Neural cell (in vitro differentiated cells): ENCODE data around the gene OAF. TPM values are rescaled to one million over a fixed set of nuclear protein-coding genes. Genes with fewer than 3 reads are reported as not detected.

Experiments used
- H2AFZ ChIP-seq: fragments of 200-600, 300-800 bp; sonication (generic), shearing (Covaris generic); 2 replicates; pipeline ENCODE4 v1.6.0; 2014; ENCODE audit warnings: low read depth, mild to moderate bottlenecking, antibody characterized with exemption, low read length, moderate library complexity
- H3F3A ChIP-seq: fragments of 200-600 bp; shearing (Covaris generic); 2 replicates; pipeline ENCODE4 v1.6.1; 2016; ENCODE audit warnings: mild to moderate bottlenecking, moderate library complexity, mixed read lengths, antibody characterized with exemption, low read length; ENCODE audit not compliant: insufficient read depth, poor library complexity, severe bottlenecking
- H3K27ac ChIP-seq: fragments of 200-600, 300-800 bp; sonication (generic), shearing (Covaris generic); 2 replicates; pipeline ENCODE4 v1.5.1; 2014; ENCODE audit warnings: mild to moderate bottlenecking, low read length, moderate library complexity
- H3K27me3 ChIP-seq: fragments of 300-800, 200-600 bp; sonication (generic), shearing (Covaris generic); 2 replicates; pipeline ENCODE4 v1.6.0; 2014; ENCODE audit warnings: mild to moderate bottlenecking, low read depth, low read length, moderate library complexity; ENCODE audit not compliant: insufficient read depth
- H3K36me3 ChIP-seq: fragments of 300-800, 200-600 bp; sonication (generic), shearing (Covaris generic); 2 replicates; pipeline ENCODE4 v1.5.1; 2014; ENCODE audit warnings: mild to moderate bottlenecking, antibody characterized with exemption, low read length, moderate library complexity; ENCODE audit not compliant: insufficient read depth
- H3K4me2 ChIP-seq: fragments of 300-800, 200-600 bp; sonication (generic), shearing (Covaris generic); 2 replicates; pipeline ENCODE4 v1.6.0; 2014; ENCODE audit warnings: mild to moderate bottlenecking, low read length
- H3K4me3 ChIP-seq: fragments of 300-800, 200-600 bp; sonication (generic), shearing (Covaris generic); 2 replicates; pipeline ENCODE4 v1.5.1; 2014; ENCODE audit warnings: mild to moderate bottlenecking, low read length, moderate library complexity
- H3K79me2 ChIP-seq: fragments of 200-600 bp; shearing (Covaris generic); replicated peaks from 2 replicates; pipeline ENCODE4 v1.6.0; 2014; ENCODE audit warnings: mild to moderate bottlenecking, low read length, moderate library complexity; ENCODE audit not compliant: insufficient read depth
- H3K9ac ChIP-seq: fragments of 300-800, 200-600 bp; sonication (generic), shearing (Covaris generic); 2 replicates; pipeline ENCODE4 v1.6.1; 2016; ENCODE audit warnings: mild to moderate bottlenecking, low read length, mixed read lengths
- H3K9me2 ChIP-seq: fragments of 200-600 bp; shearing (Covaris generic); 2 replicates; pipeline ENCODE4 v1.6.1; 2016; ENCODE audit warnings: mild to moderate bottlenecking, low read length, mixed read lengths; ENCODE audit not compliant: insufficient read depth
- H3K9me3 ChIP-seq: fragments of 200-600, 300-800 bp; sonication (generic), shearing (Covaris generic); 2 replicates; pipeline ENCODE4 v1.6.1; 2016; ENCODE audit warnings: mild to moderate bottlenecking, mixed run types, low read length, moderate library complexity, mixed read lengths
- H4K20me1 ChIP-seq: fragments of 200-600 bp; shearing (Covaris generic); 2 replicates; pipeline ENCODE4 v1.6.1; 2016; ENCODE audit warnings: mild to moderate bottlenecking, mixed run types; ENCODE audit not compliant: insufficient read depth
- EP300 ChIP-seq: fragments of 450-650 bp; conservative IDR thresholded peaks from 2 replicates; pipeline ENCODE4 v1.6.1; 2014; ENCODE audit warnings: antibody characterized with exemption, mild to moderate bottlenecking, moderate library complexity; ENCODE audit not compliant: poor library complexity, severe bottlenecking
- EZH2 ChIP-seq: fragments of 200-600, 300-800 bp; shearing (Covaris generic), sonication (generic); IDR thresholded peaks from 2 replicates; pipeline ENCODE4 v1.6.1; 2014; ENCODE audit warnings: antibody characterized with exemption, low read length, borderline replicate concordance, mild to moderate bottlenecking; ENCODE audit not compliant: insufficient read depth, poor library complexity, severe bottlenecking
- MXI1 ChIP-seq: fragments of 450-650 bp; conservative IDR thresholded peaks from 2 replicates; pipeline ENCODE4 v1.6.1; 2014; ENCODE audit warnings: antibody characterized with exemption, mild to moderate bottlenecking; ENCODE audit not compliant: poor library complexity, severe bottlenecking
- POLR2AphosphoS5 ChIP-seq: IDR thresholded peaks from 2 replicates; pipeline ENCODE4 v1.6.1; 2012
- RAD21 ChIP-seq: fragments of 450-650 bp; conservative IDR thresholded peaks from 2 replicates; pipeline ENCODE4 v1.6.1; 2014; ENCODE audit warnings: antibody characterized with exemption, mild to moderate bottlenecking, moderate library complexity
- SMC3 ChIP-seq: fragments of 450-650 bp; conservative IDR thresholded peaks from 2 replicates; pipeline ENCODE4 v1.6.1; 2014; ENCODE audit warnings: antibody characterized with exemption, mild to moderate bottlenecking, moderate library complexity; ENCODE audit not compliant: poor library complexity
- TAF1 ChIP-seq: IDR thresholded peaks from 2 replicates; pipeline ENCODE4 v1.6.1; 2012; ENCODE audit warnings: low read depth
- polyA plus RNA-seq: library from polyadenylated mRNA; depleted of rRNA; stranded (reverse); fragments of >200 nt; gene quantifications from 2 replicates; pipeline ENCODE4 v1.2.3, GENCODE V29; 2014
- TF ChIP-seq, protein P1 (sequence below): IDR thresholded peaks from 2 replicates; pipeline ENCODE4 v1.6.1; 2012; ENCODE audit warnings: borderline replicate concordance
- TF ChIP-seq, protein P2 (sequence below): fragments of 450-650 bp; IDR thresholded peaks from 2 replicates; pipeline ENCODE4 v1.5.1; 2014; ENCODE audit warnings: antibody characterized with exemption, mild to moderate bottlenecking, moderate library complexity; ENCODE audit not compliant: poor library complexity, severe bottlenecking

Gene OAF
- polyA plus RNA-seq, 1 donor from 2014 or later = 0.97 TPM

DNA sequence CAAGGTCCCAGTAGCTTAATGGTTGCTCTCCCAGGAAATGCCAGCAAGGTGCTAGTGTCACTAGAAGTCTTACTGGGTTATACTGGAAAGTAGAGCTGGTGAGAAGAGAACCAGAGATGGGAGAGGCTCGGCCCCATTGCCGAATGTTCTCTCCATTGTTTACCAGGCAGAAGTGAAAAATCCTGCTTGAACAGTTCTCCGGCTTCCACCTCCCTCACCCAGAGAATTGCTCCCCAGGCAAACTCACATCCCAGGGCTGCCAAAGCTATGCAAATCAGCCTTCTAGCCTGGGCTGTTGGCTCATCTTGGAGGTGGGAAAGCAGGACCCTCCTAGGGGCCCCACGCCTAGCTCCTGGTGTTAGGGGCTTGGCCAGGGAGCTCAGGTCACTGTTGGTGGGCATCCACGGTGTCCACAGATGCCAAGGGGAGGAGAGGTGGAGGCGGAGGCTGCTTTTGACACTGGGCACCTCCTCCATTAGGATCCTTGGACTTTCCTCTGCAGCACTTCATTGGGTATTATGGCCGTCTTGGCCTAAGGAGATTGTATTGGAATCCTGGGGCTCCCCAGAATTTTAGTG, 49.2 kb downstream of the OAF start:
- no peak overlapping the region for H3K4me2 ChIP-seq
- H3F3A ChIP-seq = no peaks in the 10 kb centered on the region
- H3K9me3 ChIP-seq = no peaks in the 10 kb centered on the region
- H2AFZ ChIP-seq = no peak overlapping the region
- no peak for TF ChIP-seq POLR2AphosphoS5
- no peak for TF ChIP-seq SMC3
- TF ChIP-seq, protein P1, sequence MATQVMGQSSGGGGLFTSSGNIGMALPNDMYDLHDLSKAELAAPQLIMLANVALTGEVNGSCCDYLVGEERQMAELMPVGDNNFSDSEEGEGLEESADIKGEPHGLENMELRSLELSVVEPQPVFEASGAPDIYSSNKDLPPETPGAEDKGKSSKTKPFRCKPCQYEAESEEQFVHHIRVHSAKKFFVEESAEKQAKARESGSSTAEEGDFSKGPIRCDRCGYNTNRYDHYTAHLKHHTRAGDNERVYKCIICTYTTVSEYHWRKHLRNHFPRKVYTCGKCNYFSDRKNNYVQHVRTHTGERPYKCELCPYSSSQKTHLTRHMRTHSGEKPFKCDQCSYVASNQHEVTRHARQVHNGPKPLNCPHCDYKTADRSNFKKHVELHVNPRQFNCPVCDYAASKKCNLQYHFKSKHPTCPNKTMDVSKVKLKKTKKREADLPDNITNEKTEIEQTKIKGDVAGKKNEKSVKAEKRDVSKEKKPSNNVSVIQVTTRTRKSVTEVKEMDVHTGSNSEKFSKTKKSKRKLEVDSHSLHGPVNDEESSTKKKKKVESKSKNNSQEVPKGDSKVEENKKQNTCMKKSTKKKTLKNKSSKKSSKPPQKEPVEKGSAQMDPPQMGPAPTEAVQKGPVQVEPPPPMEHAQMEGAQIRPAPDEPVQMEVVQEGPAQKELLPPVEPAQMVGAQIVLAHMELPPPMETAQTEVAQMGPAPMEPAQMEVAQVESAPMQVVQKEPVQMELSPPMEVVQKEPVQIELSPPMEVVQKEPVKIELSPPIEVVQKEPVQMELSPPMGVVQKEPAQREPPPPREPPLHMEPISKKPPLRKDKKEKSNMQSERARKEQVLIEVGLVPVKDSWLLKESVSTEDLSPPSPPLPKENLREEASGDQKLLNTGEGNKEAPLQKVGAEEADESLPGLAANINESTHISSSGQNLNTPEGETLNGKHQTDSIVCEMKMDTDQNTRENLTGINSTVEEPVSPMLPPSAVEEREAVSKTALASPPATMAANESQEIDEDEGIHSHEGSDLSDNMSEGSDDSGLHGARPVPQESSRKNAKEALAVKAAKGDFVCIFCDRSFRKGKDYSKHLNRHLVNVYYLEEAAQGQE = no peak
- no peak for TF ChIP-seq EP300
- H3K9me2 ChIP-seq = no peaks in the 10 kb centered on the region
- H3K79me2 ChIP-seq = no peaks in the 10 kb centered on the region
- no peak overlapping the region for H3K4me3 ChIP-seq
- no peaks in the 10 kb centered on the region for H3K27me3 ChIP-seq
- no peak overlapping the region for H3K9ac ChIP-seq
- H3K36me3 ChIP-seq = no peaks in the 10 kb centered on the region
- H3K27ac ChIP-seq = no peak overlapping the region
- no peaks in the 10 kb centered on the region for H4K20me1 ChIP-seq

DNA sequence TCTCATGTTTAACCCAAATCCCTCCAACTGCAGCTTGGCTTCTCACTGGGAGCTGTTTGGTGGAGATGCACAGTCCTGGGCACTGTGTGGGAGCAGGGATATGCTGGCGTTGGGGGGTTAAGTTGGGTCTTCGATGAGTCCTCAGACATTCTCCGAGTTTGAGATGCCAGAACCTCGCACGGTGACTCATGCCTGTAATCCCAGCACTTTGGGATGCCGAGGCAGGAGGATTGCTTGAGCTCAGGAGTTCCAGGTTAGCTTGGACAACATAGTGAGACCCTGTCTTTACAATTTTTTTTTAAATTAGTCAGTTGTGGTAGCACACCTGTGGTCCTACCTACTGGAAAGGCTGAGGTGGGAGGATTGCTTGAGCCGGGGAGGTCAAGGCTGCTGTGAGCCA, 49.8 kb downstream of the OAF start:
- Histone ChIP-seq H3K9me3 (no peaks in the 10 kb centered on the region), H3K36me3 (no peaks in the 10 kb centered on the region), H3K27me3 (no peaks in the 10 kb centered on the region), H3F3A (no peaks in the 10 kb centered on the region), H3K4me3 (no peak overlapping the region), H2AFZ (no peak overlapping the region), H4K20me1 (no peaks in the 10 kb centered on the region), H3K4me2 (no peak overlapping the region), H3K9ac (no peak overlapping the region), H3K27ac (no peak overlapping the region), H3K9me2 (no peaks in the 10 kb centered on the region), H3K79me2 (no peaks in the 10 kb centered on the region)
- no peak for TF ChIP-seq MXI1
- TF ChIP-seq, protein P1 = no peak
- TF ChIP-seq, protein P2, sequence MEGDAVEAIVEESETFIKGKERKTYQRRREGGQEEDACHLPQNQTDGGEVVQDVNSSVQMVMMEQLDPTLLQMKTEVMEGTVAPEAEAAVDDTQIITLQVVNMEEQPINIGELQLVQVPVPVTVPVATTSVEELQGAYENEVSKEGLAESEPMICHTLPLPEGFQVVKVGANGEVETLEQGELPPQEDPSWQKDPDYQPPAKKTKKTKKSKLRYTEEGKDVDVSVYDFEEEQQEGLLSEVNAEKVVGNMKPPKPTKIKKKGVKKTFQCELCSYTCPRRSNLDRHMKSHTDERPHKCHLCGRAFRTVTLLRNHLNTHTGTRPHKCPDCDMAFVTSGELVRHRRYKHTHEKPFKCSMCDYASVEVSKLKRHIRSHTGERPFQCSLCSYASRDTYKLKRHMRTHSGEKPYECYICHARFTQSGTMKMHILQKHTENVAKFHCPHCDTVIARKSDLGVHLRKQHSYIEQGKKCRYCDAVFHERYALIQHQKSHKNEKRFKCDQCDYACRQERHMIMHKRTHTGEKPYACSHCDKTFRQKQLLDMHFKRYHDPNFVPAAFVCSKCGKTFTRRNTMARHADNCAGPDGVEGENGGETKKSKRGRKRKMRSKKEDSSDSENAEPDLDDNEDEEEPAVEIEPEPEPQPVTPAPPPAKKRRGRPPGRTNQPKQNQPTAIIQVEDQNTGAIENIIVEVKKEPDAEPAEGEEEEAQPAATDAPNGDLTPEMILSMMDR = no peak
- TF ChIP-seq POLR2AphosphoS5 = no peak
- TF ChIP-seq SMC3 = no peak
- no peak for TF ChIP-seq EZH2
- TF ChIP-seq RAD21 = no peak
- no peak for TF ChIP-seq TAF1
- TF ChIP-seq EP300 = no peak
